Adrenal gland (tissue), 12 donors: ENCODE results near the gene FAM89B. TPM values are rescaled to one million over a fixed set of nuclear protein-coding genes. Genes with fewer than 3 reads are reported as not detected.

Source experiments
- DNase-seq, 7 donors: peaks; one replicate each; pipeline ENCODE4 v3.0.0-alpha.2; 2019 to 2020
- H3K27ac ChIP-seq, 5 donors: fragments of 200-600 bp; sonication (generic) in 4 of 5; 1 replicate in 3 of 5; 2 replicates in 2 of 5; pipeline versions ENCODE4 v1.5.1 to v1.8.0; 2016 to 2020; ENCODE audit warnings: mild to moderate bottlenecking in 1 of 5
- H3K27me3 ChIP-seq: fragments of 200-600 bp; 2 replicates; pipeline ENCODE4 v1.8.0; 2021
- H3K36me3 ChIP-seq, 2 donors: fragments of 200-600 bp; replicated peaks in 1 of 2; 1 replicate in 1 of 2; 2 replicates in 1 of 2; pipeline versions ENCODE4 v1.5.1 to v1.8.0; 2018 to 2022
- H3K4me1 ChIP-seq, 2 donors: fragments of 200-600 bp; replicated peaks in 1 of 2; 1 replicate in 1 of 2; 2 replicates in 1 of 2; pipeline versions ENCODE4 v1.5.1 to v1.8.0; 2018 to 2021
- H3K4me3 ChIP-seq, 4 donors: fragments of 200-600 bp; sonication (generic) in 3 of 4; one replicate each; pipeline ENCODE4 v1.5.1; 2016 to 2018
- H3K9me3 ChIP-seq, 3 donors: fragments of 200-600 bp; sonication (generic) in 1 of 3; replicated peaks in 1 of 3; 1 replicate in 2 of 3; 2 replicates in 1 of 3; pipeline versions ENCODE4 v1.5.1 to v1.8.0; 2016 to 2021
- POLR2A ChIP-seq, 2 donors: fragments of 450-650 bp; IDR thresholded peaks; one replicate each; pipeline ENCODE4 v1.6.1; 2017; ENCODE audit warnings: antibody characterized with exemption in 2 of 2, mild to moderate bottlenecking in 2 of 2, moderate library complexity in 1 of 2
- WGBS, 4 donors: extraction: QIAGEN DNeasy Blood & Tissue Kit in 2 of 4; methylation state at CpG; one replicate each; pipeline versions ENCODE4 v1.1.5 to v1.1.7; 2013 to 2017; 5-methylcytosine and 5-hydroxymethylcytosine counted together
- intact Hi-C, 2 donors: fragments of 100-400 bp; cut with DNase I; formaldehyde crosslinking; loops; one replicate each; pipeline versions ENCODE4 v1.14.1 to v1.15.0; 2022 to 2023
- polyA plus RNA-seq, 3 donors: library from polyadenylated mRNA; stranded (reverse); fragments of 200-250 nt in 2 of 3; fragments of 350-450 nt in 1 of 3; fragmentation: Illumina TruSeq in 1 of 3; extraction: RNeasy Lipid Tissue Mini Kit (QIAGEN cat#74804) in 1 of 3; gene quantifications; one replicate each; pipeline ENCODE4 v1.2.3, GENCODE V29; 2013 to 2014
- total RNA-seq, 9 donors: library from RNA; depleted of rRNA in 4 of 9; stranded (reverse); fragments of >200 nt in 4 of 9; fragments of 120-200 nt in 1 of 9; fragmentation: NEBNext Ultra II Directional in 1 of 9; extraction: Animal tissue kit (Norgen Biotek cat#: 25700) in 1 of 9; gene quantifications; one replicate each; pipeline versions ENCODE4 v1.1.0 to v1.2.4, GENCODE V29; 2013 to 2023
- TF ChIP-seq, protein P1 (sequence below), 6 experiments: fragments of 450-650 bp in 4 of 6; fragments of 200-600 bp in 2 of 6; sonication (generic) in 1 of 6; IDR thresholded peaks; 1 replicate in 5 of 6; 2 replicates in 1 of 6; pipeline versions ENCODE4 v1.5.1 to v1.8.0; 2016 to 2021; ENCODE audit warnings: antibody characterized with exemption in 6 of 6, mild to moderate bottlenecking in 2 of 6, moderate library complexity in 1 of 6
- donor health status: healthy with polysubstance abuse.
- donor health status: Bipolar disorder and iron deficiency.
- donor health status: DM: yes; HTN: yes; CAD: no.
- donor health status: DM: no; HTN: no; CAD: no.
- donor health status: DM: no; HTN: no; CAD: no.
- donor health status: DM: yes; HTN: yes; CAD: no.

The FAM89B gene
- total and polyA plus RNA-seq, 12 donors, result 7.0 to 77.1 (median 45.9) TPM

DNA sequence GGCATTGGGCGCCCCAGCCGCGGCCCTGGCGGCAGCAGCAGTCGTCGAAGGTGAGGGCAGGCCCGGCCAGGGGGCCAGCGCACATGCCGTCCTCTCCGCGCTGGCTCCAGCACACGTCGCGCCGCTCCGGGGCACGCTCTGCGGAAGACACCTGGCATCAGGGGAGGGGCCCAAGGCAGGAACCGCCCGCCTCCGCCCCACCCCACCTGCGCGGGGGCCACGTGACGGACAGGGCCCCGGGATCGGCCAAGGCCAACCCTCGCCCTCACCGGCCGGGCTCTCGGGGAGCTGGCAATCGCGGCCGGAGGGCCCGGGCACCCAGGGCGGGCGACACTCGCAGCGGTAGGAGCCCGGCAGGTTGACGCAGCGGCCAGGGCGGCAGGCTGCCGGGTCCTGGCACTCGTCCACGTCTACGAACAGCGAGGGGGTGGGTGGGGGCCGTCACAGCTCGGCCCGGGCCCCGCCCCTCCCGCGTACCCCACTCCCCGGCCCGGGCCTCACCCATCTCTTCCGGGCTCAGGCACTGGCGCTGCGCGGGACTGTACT lies 32.5 kb upstream of the FAM89B start:
- H3K27ac ChIP-seq, result peak overlapping the region; percentile 60 to 93 (median 84)
- intact Hi-C loops, result no loop called here
- peaks cover 0 to 29% of the 10 kb centered on the region in 2 donors for H3K36me3 ChIP-seq
- H3K4me1 ChIP-seq, result peaks cover 20 to 26% of the 10 kb centered on the region in 2 donors
- H3K4me3 ChIP-seq, result peak overlapping the region in 2 of 4 donors; percentile 24 to 58
- no peaks in the 10 kb centered on the region for H3K27me3 ChIP-seq
- no peaks in the 10 kb centered on the region for H3K9me3 ChIP-seq
- DNase-seq, result peak in 1 of 7 donors; percentile 83
- 7 to 31% (median 10%) methylated on average over 11 to 60 of the region's 60 CpGs; no CpG with 5 or more reads in 1 of the 4 donors for WGBS, 4 donors
- TF ChIP-seq, protein P1, sequence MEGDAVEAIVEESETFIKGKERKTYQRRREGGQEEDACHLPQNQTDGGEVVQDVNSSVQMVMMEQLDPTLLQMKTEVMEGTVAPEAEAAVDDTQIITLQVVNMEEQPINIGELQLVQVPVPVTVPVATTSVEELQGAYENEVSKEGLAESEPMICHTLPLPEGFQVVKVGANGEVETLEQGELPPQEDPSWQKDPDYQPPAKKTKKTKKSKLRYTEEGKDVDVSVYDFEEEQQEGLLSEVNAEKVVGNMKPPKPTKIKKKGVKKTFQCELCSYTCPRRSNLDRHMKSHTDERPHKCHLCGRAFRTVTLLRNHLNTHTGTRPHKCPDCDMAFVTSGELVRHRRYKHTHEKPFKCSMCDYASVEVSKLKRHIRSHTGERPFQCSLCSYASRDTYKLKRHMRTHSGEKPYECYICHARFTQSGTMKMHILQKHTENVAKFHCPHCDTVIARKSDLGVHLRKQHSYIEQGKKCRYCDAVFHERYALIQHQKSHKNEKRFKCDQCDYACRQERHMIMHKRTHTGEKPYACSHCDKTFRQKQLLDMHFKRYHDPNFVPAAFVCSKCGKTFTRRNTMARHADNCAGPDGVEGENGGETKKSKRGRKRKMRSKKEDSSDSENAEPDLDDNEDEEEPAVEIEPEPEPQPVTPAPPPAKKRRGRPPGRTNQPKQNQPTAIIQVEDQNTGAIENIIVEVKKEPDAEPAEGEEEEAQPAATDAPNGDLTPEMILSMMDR (IDR thresholded peaks at IDR 0.05), result no peak
- TF ChIP-seq POLR2A (IDR thresholded peaks at IDR 0.05), result peak in 1 of 2 donors; percentile 16

DNA sequence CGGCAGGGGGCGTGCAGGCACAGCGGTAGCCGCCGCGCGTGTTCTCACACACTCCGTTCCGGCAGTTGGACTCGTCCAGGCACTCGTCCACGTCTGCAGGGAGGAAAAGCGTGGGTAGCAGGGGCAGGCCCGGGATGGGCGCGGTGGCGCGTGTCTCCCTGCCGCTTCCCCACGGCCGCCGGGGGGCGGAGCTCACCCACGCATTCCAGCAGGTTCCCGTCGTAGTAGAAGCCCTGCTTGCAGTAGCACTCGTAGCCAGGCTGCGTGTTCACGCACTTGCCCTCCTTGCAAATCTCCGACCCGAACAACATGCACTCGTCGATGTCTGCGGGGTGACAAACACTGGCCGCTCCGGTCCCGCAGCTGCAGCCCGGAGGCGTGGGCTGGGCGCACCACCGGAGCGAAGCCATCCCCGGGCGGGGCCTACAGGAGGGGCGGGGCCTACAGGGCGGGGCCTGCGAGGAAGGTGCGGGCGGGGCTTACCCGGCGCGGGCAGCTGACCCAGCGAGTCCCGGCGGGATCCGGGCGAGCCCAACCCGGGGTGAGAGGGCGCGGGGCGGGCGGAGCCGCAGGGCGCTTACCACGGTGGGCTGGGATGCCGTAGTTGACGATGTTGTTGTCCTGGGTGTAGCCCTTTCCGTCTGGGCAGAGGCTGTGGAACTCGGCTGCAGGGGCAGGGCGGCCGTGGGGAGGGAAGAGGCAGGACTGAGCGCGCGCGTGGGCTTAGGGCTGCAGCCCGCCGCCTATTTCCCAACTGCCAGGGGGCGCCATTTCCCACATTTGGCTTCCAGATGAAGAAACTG lies 31.8 kb upstream of the FAM89B start:
- H3K9me3 ChIP-seq, result no peaks in the 10 kb centered on the region
- H3K36me3 ChIP-seq, result peaks cover 0 to 29% of the 10 kb centered on the region in 2 donors
- peak overlapping the region; percentile 60 to 93 (median 84) for H3K27ac ChIP-seq
- H3K4me3 ChIP-seq, result peak overlapping the region in 2 of 4 donors; percentile 24 to 58
- H3K27me3 ChIP-seq, result no peaks in the 10 kb centered on the region
- TF ChIP-seq, protein P1 (IDR thresholded peaks at IDR 0.05), result peak; percentile 73 to 96 (median 94)
- peak in 1 of 2 donors; percentile 41 for TF ChIP-seq POLR2A (IDR thresholded peaks at IDR 0.05)
- 0 to 1% (median 0%) methylated on average over 11 to 78 of the region's 78 CpGs; no CpG with 5 or more reads in 1 of the 4 donors for WGBS, 4 donors
- intact Hi-C loops, result no loop called here
- H3K4me1 ChIP-seq, result peaks cover 20 to 26% of the 10 kb centered on the region in 2 donors
- peak; percentile 90 to 95 (median 93) for DNase-seq

DNA sequence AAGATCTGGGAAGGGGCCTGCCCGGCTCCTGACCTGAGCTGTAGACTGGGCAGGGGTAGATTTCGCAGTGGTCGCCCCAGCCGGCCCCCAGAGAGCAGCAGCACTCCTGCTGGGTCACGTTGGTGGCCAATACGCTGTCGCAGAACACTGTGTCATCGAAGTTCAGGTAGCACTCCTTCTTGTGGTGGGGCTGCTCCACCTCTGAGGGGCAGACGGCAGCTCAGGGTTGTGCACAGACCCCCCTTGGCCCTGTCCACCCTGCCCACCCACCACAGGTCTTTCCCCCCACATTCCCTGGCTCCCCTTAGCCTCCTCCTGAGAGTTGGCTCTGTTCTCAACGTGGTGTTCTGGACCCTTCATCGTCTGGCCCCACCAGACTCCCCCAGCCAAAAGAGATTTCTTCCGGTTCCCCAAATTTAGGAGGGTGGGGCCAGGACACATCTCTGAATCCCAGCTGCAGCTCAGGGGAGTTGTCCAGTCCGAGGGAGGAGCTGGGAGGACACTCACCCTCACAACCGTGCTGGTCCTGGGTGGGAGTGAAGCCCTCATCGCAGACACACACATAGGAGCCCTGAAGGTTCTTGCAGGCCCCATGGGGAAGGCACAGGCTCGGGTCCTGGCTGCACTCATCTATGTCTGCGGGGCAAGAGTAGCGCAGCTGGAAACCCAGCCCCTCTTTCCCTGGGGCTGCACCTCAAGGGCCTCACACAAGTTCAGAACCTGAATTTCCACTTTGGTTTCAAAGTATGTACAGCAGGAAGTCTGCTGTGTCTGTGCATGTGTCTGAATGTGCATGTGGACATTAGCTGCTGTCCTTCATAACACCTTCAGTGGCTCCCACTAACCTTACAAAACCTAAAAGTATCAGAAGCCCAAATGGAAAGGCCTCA lies 31.0 kb upstream of the FAM89B start:
- no peaks in the 10 kb centered on the region for H3K27me3 ChIP-seq
- H3K9me3 ChIP-seq, result no peaks in the 10 kb centered on the region
- intact Hi-C loops, result no loop called here
- peaks cover 20 to 26% of the 10 kb centered on the region in 2 donors for H3K4me1 ChIP-seq
- H3K27ac ChIP-seq, result peak overlapping the region; percentile 60 to 93 (median 84)
- peak in 1 of 7 donors; percentile 36 for DNase-seq
- 25 to 50% (median 42%) methylated on average over 8 to 18 of the region's 18 CpGs for WGBS, 4 donors
- TF ChIP-seq POLR2A (IDR thresholded peaks at IDR 0.05), result no peak
- TF ChIP-seq, protein P1 (IDR thresholded peaks at IDR 0.05), result peak in 2 of 6 experiments; percentile 7 to 30
- H3K36me3 ChIP-seq, result peaks cover 0 to 23% of the 10 kb centered on the region in 2 donors
- peak overlapping the region in 1 of 4 donors; percentile 58 for H3K4me3 ChIP-seq
